ENCODE data around the gene CPZ. TPM values are rescaled to one million over a fixed set of nuclear protein-coding genes. Genes with fewer than 3 reads are reported as not detected.

CPZ gene
- total RNA-seq (2014; rRNA removed; shearing (Covaris generic); ENCODE audit: low replicate concordance) = not detected in 2 replicates

DNA sequence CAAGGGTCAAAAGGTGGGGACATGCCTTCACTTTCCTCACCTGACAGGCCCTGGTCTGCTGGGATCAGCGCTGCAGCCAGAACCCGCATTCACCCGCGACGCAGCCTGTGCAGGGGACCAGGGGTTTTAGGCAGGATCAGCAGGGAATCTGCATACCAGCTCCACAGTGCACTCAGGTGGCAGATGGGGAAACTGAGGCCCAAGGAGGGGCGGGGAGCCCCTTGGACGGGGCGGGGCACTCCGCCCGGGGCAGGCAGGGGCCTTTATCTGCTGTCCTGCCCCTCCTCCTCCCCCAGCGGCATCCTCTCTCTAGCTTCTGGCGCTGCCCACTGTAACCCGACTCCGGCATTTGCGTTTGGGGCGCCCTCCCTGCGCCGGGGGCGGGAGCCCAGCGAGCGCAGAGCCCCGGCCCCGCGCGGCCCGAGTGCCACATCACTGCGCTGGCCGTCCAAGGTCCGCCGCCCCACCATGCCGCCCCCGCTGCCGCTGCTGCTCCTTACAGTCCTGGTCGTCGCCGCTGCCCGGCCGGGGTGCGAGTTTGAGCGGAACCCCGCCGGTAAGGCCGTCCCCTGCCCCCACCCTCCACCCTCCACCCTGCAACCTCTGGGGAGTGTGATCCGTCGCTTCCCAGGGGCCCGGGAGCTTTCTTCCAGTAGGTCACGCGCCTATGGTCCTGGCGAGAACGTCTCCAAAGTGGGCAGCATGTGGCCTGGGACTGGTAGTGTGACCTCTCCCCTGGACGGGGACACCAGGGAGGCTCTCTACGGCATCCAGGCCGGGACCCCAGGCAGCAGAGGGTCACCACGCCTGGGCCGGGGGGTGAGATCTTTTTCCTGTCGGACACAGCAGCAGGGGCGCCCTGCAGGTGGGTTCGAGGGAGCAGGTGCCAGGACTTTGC is at the start of gene CPZ:
TSS of gene CPZ (plus strand) at position 400 of the 898 bp plus-strand sequence. CDS start at position 469, 69 bp downstream.
- Histone ChIP-seq H3K4me1 (ENCODE audit: low read length) (no peaks in the 10 kb centered on the region), H3K9me3 (ENCODE audit: low read length) (no peaks in the 10 kb centered on the region), H3K9ac (ENCODE audit: low read length) (no peak within 1 kb of the TSS)

DNA sequence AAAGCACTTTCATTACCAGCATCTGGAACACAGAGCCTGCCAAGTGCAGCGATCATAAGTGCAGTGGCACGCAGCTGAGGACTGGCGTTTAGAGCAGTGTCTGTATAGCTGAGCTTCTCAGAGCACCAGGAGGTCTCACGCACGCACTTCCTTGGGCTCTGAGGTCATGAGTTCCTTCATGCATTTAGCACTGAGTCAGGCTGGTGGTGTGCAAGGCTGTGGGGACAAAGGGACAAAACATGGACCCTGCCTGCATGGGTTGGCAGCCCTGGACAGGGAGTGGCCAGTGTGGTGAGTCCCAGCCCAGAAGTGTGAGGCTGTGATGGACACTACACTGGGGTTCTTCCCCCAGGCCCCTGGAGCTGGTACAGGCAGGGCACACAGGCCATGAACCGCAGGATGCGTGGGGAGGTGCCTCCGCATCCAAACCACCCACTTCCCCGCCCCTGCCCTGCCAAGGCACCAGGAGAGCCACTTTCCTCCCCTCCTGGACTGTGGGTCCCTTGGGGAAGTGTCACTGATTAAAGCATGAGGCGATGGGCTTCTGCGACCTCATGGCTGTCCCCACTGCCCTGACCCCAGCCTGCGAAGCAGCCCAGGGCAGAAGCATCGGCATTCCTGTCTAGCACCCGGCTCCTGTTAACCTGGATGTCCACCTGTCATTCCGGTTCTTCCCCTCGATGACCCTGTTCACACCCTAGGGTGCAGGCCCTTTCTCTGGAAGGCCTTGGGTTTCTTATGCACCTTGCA is 49.6 kb upstream of the CPZ start:
- no peaks in the 10 kb centered on the region for H4K20me1 ChIP-seq (ENCODE audit: insufficient read depth, low read depth, low read length)
- no peak overlapping the region for H3K9ac ChIP-seq (ENCODE audit: low read length)
- H3K4me3 ChIP-seq (ENCODE audit: low read length) = no peak overlapping the region
- DNase-seq = no peak
- H3K36me3 ChIP-seq (ENCODE audit: insufficient read depth, low read length) = no peaks in the 10 kb centered on the region
- no peak overlapping the region for H2AFZ ChIP-seq (ENCODE audit: low read length)
- no peaks in the 10 kb centered on the region for H3K27me3 ChIP-seq (ENCODE audit: low read length)
- H3K9me3 ChIP-seq (ENCODE audit: low read length) = no peaks in the 10 kb centered on the region
- H3K4me1 ChIP-seq (ENCODE audit: low read length) = no peaks in the 10 kb centered on the region
- H3K9me2 ChIP-seq (replicated peaks; ENCODE audit: insufficient read depth, low read length) = no peaks in the 10 kb centered on the region
- H3K79me2 ChIP-seq (ENCODE audit: low read length) = no peaks in the 10 kb centered on the region
- no peak overlapping the region for H3K27ac ChIP-seq (ENCODE audit: low read length)
- no peak overlapping the region for H3K4me2 ChIP-seq (ENCODE audit: low read depth, low read length, poor library complexity, severe bottlenecking)

More for the DNA sequence above, at the start of gene CPZ:
- Histone ChIP-seq H3K36me3 (ENCODE audit: insufficient read depth, low read length) (no peaks in the 10 kb centered on the region), H3K9me2 (replicated peaks; ENCODE audit: insufficient read depth, low read length) (no peaks in the 10 kb centered on the region), H3K4me2 (ENCODE audit: low read depth, low read length, poor library complexity, severe bottlenecking) (no peak within 1 kb of the TSS), H3K27ac (ENCODE audit: low read length) (no peak within 1 kb of the TSS), H3K27me3 (ENCODE audit: low read length) (no peaks in the 10 kb centered on the region), H4K20me1 (ENCODE audit: insufficient read depth, low read depth, low read length) (no peaks in the 10 kb centered on the region), H3K4me3 (ENCODE audit: low read length) (no peak within 1 kb of the TSS), H2AFZ (ENCODE audit: low read length) (no peak within 1 kb of the TSS), H3K79me2 (ENCODE audit: low read length) (no peaks in the 10 kb centered on the region)
- no peak for DNase-seq

DNA sequence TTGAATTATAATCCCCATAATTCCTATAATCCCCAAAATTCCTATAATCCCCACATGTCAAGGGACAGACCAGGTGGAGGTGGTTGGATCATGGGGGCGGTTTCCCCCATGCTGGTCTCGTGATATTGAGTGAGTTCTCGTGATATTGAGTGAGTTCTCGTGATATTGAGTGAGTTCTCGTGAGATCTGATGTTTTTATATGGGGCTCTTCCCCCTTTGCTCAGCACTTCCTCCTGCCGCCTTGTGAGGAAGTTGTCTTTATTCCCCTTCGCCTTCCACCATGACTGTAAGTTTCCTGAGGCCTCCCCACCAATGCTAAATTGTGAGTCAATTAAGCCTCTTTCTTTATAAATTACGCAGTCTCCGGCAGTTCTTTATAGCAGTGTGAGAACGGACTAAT is 48.9 kb upstream of the CPZ start:
- no peak for DNase-seq
- H2AFZ ChIP-seq (ENCODE audit: low read length) = no peak overlapping the region
- H4K20me1 ChIP-seq (ENCODE audit: insufficient read depth, low read depth, low read length) = no peaks in the 10 kb centered on the region
- H3K9ac ChIP-seq (ENCODE audit: low read length) = no peak overlapping the region
- no peak overlapping the region for H3K4me3 ChIP-seq (ENCODE audit: low read length)
- no peaks in the 10 kb centered on the region for H3K9me3 ChIP-seq (ENCODE audit: low read length)
- no peak overlapping the region for H3K4me2 ChIP-seq (ENCODE audit: low read depth, low read length, poor library complexity, severe bottlenecking)
- no peaks in the 10 kb centered on the region for H3K36me3 ChIP-seq (ENCODE audit: insufficient read depth, low read length)
- H3K27me3 ChIP-seq (ENCODE audit: low read length) = no peaks in the 10 kb centered on the region
- H3K27ac ChIP-seq (ENCODE audit: low read length) = no peak overlapping the region
- no peaks in the 10 kb centered on the region for H3K4me1 ChIP-seq (ENCODE audit: low read length)
- H3K9me2 ChIP-seq (replicated peaks; ENCODE audit: insufficient read depth, low read length) = no peaks in the 10 kb centered on the region
- no peaks in the 10 kb centered on the region for H3K79me2 ChIP-seq (ENCODE audit: low read length)

DNA sequence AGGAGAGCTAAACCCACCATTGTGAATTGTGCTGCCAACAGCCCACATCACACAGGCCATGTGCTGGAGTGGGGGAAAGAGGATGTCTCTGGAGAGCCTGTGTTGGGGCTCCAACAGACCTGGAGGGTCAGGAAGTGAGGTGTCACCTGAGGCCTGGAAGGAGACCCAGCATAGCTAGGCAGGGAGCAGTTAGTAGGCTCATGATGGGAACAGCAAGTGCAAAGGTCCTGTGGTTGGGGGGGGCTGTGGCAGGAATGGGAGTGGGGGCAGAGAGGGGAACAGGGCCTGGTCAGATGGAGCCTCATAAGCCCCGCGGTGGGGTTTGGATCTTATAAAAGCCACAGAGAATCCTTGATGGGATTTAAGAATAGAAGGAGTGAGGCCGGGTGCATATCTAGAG is 48.3 kb upstream of the CPZ start:
- H3K9ac ChIP-seq (ENCODE audit: low read length) = no peak overlapping the region
- no peak overlapping the region for H3K4me2 ChIP-seq (ENCODE audit: low read depth, low read length, poor library complexity, severe bottlenecking)
- H3K27me3 ChIP-seq (ENCODE audit: low read length) = no peaks in the 10 kb centered on the region
- no peaks in the 10 kb centered on the region for H3K9me2 ChIP-seq (replicated peaks; ENCODE audit: insufficient read depth, low read length)
- H2AFZ ChIP-seq (ENCODE audit: low read length) = no peak overlapping the region
- H3K9me3 ChIP-seq (ENCODE audit: low read length) = no peaks in the 10 kb centered on the region
- H3K79me2 ChIP-seq (ENCODE audit: low read length) = no peaks in the 10 kb centered on the region
- H4K20me1 ChIP-seq (ENCODE audit: insufficient read depth, low read depth, low read length) = no peaks in the 10 kb centered on the region
- no peak overlapping the region for H3K27ac ChIP-seq (ENCODE audit: low read length)
- H3K4me3 ChIP-seq (ENCODE audit: low read length) = no peak overlapping the region
- no peaks in the 10 kb centered on the region for H3K36me3 ChIP-seq (ENCODE audit: insufficient read depth, low read length)
- no peak for DNase-seq
- H3K4me1 ChIP-seq (ENCODE audit: low read length) = no peaks in the 10 kb centered on the region

DNA sequence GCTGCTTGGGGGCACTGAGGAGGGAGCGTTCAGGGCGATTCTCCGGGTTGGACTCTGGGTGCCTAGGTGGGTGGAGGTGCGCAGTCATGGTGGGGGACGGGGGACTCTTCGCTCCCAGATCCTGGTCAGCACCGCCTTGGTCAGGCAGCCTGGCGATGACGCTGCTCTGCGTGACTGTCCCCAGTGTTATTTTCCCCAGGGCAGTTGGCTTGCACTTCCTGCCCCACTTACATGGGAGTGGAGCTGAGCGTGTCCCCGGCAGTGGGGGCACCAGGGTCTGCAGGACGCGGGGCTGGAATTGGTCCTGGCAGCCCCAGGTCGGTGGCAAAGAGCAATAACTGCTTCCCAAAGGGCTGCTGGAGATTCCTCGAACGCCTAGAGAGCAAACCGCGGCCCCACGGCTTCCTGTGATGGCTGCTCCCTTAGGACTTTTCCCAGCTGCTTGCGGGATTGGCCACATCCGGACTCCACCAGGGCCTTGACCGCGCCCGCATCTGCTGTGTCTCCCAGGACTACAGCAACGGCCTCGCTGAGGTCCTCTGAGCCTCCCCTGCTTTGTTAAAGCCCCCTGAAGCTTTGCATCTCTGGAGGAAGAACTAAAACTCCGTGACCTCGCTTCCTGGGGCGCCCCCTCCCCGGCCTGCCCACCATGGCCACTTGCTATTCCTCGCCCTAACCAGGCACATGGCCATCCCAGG is 47.7 kb upstream of the CPZ start:
- Histone ChIP-seq H3K9ac (ENCODE audit: low read length) (no peak overlapping the region), H3K9me2 (replicated peaks; ENCODE audit: insufficient read depth, low read length) (no peaks in the 10 kb centered on the region), H3K4me3 (ENCODE audit: low read length) (no peak overlapping the region), H3K79me2 (ENCODE audit: low read length) (no peaks in the 10 kb centered on the region), H3K27me3 (ENCODE audit: low read length) (no peaks in the 10 kb centered on the region), H3K36me3 (ENCODE audit: insufficient read depth, low read length) (no peaks in the 10 kb centered on the region), H3K27ac (ENCODE audit: low read length) (no peak overlapping the region), H3K4me1 (ENCODE audit: low read length) (no peaks in the 10 kb centered on the region), H2AFZ (ENCODE audit: low read length) (no peak overlapping the region), H3K4me2 (ENCODE audit: low read depth, low read length, poor library complexity, severe bottlenecking) (no peak overlapping the region), H4K20me1 (ENCODE audit: insufficient read depth, low read depth, low read length) (no peaks in the 10 kb centered on the region), H3K9me3 (ENCODE audit: low read length) (no peaks in the 10 kb centered on the region)
- no peak for DNase-seq

DNA sequence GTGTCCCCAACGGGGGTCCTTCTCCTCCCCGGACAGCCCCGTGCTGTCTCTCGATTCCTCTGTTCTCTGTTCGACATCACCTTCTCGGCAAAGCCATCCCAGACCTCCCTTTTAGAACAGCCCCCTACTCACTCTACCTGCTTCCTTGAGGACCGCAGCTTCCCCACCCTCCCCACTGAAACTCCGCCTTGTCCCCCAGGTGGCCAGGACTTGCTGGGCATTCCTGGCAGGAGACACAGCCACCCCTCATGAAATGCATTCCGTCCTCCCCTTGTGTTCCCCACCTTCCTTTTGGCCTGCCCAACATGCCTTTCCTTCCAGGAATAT is 47.2 kb upstream of the CPZ start:
- Histone ChIP-seq H3K9me2 (replicated peaks; ENCODE audit: insufficient read depth, low read length) (no peaks in the 10 kb centered on the region), H2AFZ (ENCODE audit: low read length) (no peak overlapping the region), H3K4me2 (ENCODE audit: low read depth, low read length, poor library complexity, severe bottlenecking) (no peak overlapping the region), H3K79me2 (ENCODE audit: low read length) (no peaks in the 10 kb centered on the region), H3K27ac (ENCODE audit: low read length) (no peak overlapping the region), H3K27me3 (ENCODE audit: low read length) (no peaks in the 10 kb centered on the region), H4K20me1 (ENCODE audit: insufficient read depth, low read depth, low read length) (no peaks in the 10 kb centered on the region), H3K9ac (ENCODE audit: low read length) (no peak overlapping the region), H3K36me3 (ENCODE audit: insufficient read depth, low read length) (no peaks in the 10 kb centered on the region), H3K4me1 (ENCODE audit: low read length) (no peaks in the 10 kb centered on the region), H3K4me3 (ENCODE audit: low read length) (no peak overlapping the region), H3K9me3 (ENCODE audit: low read length) (no peaks in the 10 kb centered on the region)
- no peak for DNase-seq

DNA sequence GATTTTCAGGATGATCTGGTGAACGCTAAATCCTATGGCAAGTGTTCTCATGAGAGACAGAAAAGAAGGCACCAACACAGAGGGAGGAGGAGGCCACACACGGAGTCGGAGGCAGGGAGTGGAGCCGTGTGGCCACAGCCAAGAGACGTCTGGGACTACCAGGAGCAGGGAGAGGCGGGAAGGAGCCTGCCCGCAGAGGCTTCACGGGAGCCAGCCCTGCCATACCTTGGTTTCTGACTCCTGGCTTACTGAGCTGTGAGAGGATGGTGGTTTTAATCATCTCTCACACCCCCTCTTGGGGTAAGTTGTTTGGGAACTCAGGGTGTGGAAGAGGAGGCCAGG is 45.8 kb upstream of the CPZ start:
- H3K4me1 ChIP-seq (ENCODE audit: low read length) = no peaks in the 10 kb centered on the region
- H3K9me3 ChIP-seq (ENCODE audit: low read length) = no peaks in the 10 kb centered on the region
- no peak overlapping the region for H2AFZ ChIP-seq (ENCODE audit: low read length)
- H3K79me2 ChIP-seq (ENCODE audit: low read length) = no peaks in the 10 kb centered on the region
- H3K9me2 ChIP-seq (replicated peaks; ENCODE audit: insufficient read depth, low read length) = no peaks in the 10 kb centered on the region
- H3K9ac ChIP-seq (ENCODE audit: low read length) = no peak overlapping the region
- DNase-seq = no peak
- H3K4me3 ChIP-seq (ENCODE audit: low read length) = no peak overlapping the region
- H4K20me1 ChIP-seq (ENCODE audit: insufficient read depth, low read depth, low read length) = no peaks in the 10 kb centered on the region
- H3K36me3 ChIP-seq (ENCODE audit: insufficient read depth, low read length) = no peaks in the 10 kb centered on the region
- no peak overlapping the region for H3K27ac ChIP-seq (ENCODE audit: low read length)
- H3K4me2 ChIP-seq (ENCODE audit: low read depth, low read length, poor library complexity, severe bottlenecking) = no peak overlapping the region
- H3K27me3 ChIP-seq (ENCODE audit: low read length) = no peaks in the 10 kb centered on the region
